Caco-2 (cell line): ENCODE measurements around the gene GOLT1A. TPM values are rescaled to one million over a fixed set of nuclear protein-coding genes. Genes with fewer than 3 reads are reported as not detected.

Experiments used
- BruUV-seq: library from RNA; stranded (reverse); fragments of 400-500 nt; replicated peaks from 2 replicates; lab custom pipeline; 2021; lab: Mats Ljungman, UMichigan
- CTCF ChIA-PET: fragments of 300-600 bp; sonication (Branson Sonifier 250); formaldehyde crosslinking; loops from one replicate; lab custom pipeline; 2022; ENCODE audit warnings: antibody characterized with exemption; lab: Charles Lee
- POLR2A ChIA-PET: fragments of 300-600 bp; sonication (Branson Sonifier 250); formaldehyde crosslinking; loops from one replicate; lab custom pipeline; 2022; ENCODE audit warnings: antibody characterized with exemption; lab: Charles Lee
- DNase-seq, 2 experiments: peaks; one replicate each; pipeline versions ENCODE4 v3.0.0 to v3.0.0-alpha.2; 2020 to 2022
- H3K27me3 ChIP-seq: replicated peaks from 2 replicates; pipeline ENCODE4 v1.6.0; 2011; ENCODE audit warnings: low read length; ENCODE audit not compliant: control insufficient read depth, insufficient read depth
- H3K36me3 ChIP-seq: 2 replicates; pipeline ENCODE4 v1.5.1; 2011; ENCODE audit warnings: low read length; ENCODE audit not compliant: control insufficient read depth, insufficient read depth
- H3K4me1 ChIP-seq: fragments of 250-450 bp; sonication (Bioruptor Pico); 2 replicates; pipeline ENCODE4 v1.5.1; 2020; ENCODE audit warnings: mild to moderate bottlenecking
- H3K4me3 ChIP-seq: 2 replicates; pipeline ENCODE4 v1.5.1; 2011; ENCODE audit warnings: low read depth, mild to moderate bottlenecking, control low read depth, low read length
- H3K9me3 ChIP-seq: fragments of 250-450 bp; sonication (Bioruptor Pico); 2 replicates; pipeline ENCODE4 v1.5.1; 2020; ENCODE audit warnings: mild to moderate bottlenecking, moderate library complexity
- H3K27ac Mint-ChIP-seq: one replicate; pipeline ENCODE4 v1.8.0; 2022; ENCODE audit warnings: mixed read lengths; ENCODE audit not compliant: unreplicated experiment
- H3K27me3 Mint-ChIP-seq: one replicate; pipeline ENCODE4 v1.8.0; 2022; ENCODE audit warnings: mixed read lengths; ENCODE audit not compliant: insufficient read depth, unreplicated experiment
- H3K36me3 Mint-ChIP-seq: one replicate; pipeline ENCODE4 v1.8.0; 2022; ENCODE audit warnings: mild to moderate bottlenecking, mixed read lengths; ENCODE audit not compliant: insufficient read depth, unreplicated experiment
- H3K4me1 Mint-ChIP-seq: one replicate; pipeline ENCODE4 v1.8.0; 2022; ENCODE audit warnings: low read depth, mixed read lengths; ENCODE audit not compliant: unreplicated experiment
- H3K4me3 Mint-ChIP-seq: one replicate; pipeline ENCODE4 v1.8.0; 2022; ENCODE audit warnings: mild to moderate bottlenecking, moderate library complexity, mixed read lengths; ENCODE audit not compliant: unreplicated experiment
- H3K9me3 Mint-ChIP-seq: one replicate; pipeline ENCODE4 v1.8.0; 2022; ENCODE audit warnings: mixed read lengths; ENCODE audit not compliant: unreplicated experiment
- intact Hi-C: fragments of 100-400 bp; cut with micrococcal nuclease; formaldehyde crosslinking; loops from one replicate; pipeline ENCODE4 v1.10.0; 2022; ENCODE audit not compliant: unreplicated experiment
- total RNA-seq: library from RNA; stranded (reverse); gene quantifications from 2 replicates; pipeline ENCODE4 v1.2.3, GENCODE V29; 2022
- TF ChIP-seq, protein P1 (sequence below), 2 experiments: fragments of 200-600 bp in 1 of 2; IDR thresholded peaks; 1 replicate in 1 of 2; 2 replicates in 1 of 2; pipeline versions ENCODE4 v1.5.1 to v1.8.0; 2011 to 2022; ENCODE audit warnings: antibody characterized with exemption in 1 of 2, control low read depth in 1 of 2, inconsistent platforms in 1 of 2, low read depth in 1 of 2, low read length in 1 of 2, mild to moderate bottlenecking in 1 of 2, moderate library complexity in 1 of 2; ENCODE audit not compliant: insufficient read depth in 1 of 2, severe bottlenecking in 1 of 2, unreplicated experiment in 1 of 2

GOLT1A gene
- total RNA-seq, 1 experiment from 2014 or later, result 25.9 TPM

DNA sequence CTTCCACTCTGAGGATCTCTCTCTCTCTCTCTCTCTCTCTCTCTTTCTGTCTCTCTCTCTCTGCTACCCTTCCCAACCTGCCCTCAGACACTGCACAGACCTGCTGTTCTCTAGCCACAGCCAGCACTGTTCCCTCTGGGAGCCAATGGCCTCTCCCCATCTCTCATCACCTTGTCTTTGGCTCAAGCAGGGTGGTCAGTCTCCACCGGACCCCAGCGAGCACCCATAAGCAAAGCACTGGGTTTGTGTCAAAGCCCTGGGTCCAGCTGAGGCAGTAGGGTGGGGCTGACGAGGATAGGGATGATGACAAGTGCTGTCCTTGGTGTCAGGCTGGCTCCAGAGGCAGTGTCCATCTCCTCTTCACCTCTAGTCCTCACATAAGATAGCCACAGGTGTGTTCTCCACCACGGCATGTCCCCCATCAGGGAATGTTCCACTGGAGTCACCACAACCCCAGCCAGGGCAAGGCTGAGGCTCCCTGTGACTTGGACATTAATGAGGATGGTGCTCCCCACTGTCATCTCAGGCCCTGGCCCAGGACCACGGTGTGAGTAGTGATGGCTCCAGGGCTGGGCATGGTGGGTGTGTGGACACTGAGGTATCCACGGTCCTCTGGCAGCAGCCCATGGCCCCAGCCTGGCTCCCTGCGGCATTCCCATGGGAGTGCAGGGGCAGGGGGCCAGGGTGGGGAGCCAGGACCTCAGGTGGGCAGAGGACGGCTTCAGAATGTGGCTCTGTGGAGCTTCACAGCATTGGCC is 8.4 kb upstream of the GOLT1A start:
- no peaks in the 10 kb centered on the region for H3K27me3 ChIP-seq
- TF ChIP-seq, protein P1, sequence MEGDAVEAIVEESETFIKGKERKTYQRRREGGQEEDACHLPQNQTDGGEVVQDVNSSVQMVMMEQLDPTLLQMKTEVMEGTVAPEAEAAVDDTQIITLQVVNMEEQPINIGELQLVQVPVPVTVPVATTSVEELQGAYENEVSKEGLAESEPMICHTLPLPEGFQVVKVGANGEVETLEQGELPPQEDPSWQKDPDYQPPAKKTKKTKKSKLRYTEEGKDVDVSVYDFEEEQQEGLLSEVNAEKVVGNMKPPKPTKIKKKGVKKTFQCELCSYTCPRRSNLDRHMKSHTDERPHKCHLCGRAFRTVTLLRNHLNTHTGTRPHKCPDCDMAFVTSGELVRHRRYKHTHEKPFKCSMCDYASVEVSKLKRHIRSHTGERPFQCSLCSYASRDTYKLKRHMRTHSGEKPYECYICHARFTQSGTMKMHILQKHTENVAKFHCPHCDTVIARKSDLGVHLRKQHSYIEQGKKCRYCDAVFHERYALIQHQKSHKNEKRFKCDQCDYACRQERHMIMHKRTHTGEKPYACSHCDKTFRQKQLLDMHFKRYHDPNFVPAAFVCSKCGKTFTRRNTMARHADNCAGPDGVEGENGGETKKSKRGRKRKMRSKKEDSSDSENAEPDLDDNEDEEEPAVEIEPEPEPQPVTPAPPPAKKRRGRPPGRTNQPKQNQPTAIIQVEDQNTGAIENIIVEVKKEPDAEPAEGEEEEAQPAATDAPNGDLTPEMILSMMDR (IDR thresholded peaks at IDR 0.05; ENCODE audit: insufficient read depth in 1 of 2, low read depth in 1 of 2, low read length in 1 of 2, severe bottlenecking in 1 of 2, unreplicated experiment in 1 of 2), result no peak
- no peaks in the 10 kb centered on the region for H3K36me3 ChIP-seq
- Mint-ChIP-seq H3K9me3 (no peaks in the 10 kb centered on the region), H3K4me3 (no peak overlapping the region), H3K36me3 (no peaks in the 10 kb centered on the region), H3K4me1 (no peaks in the 10 kb centered on the region), H3K27ac (no peak overlapping the region), H3K27me3 (no peaks in the 10 kb centered on the region)
- POLR2A ChIA-PET, result no interaction called here
- CTCF ChIA-PET, result no interaction called here
- H3K4me1 ChIP-seq, result 0 out of 2 replicates have a peak, but pooled peaks cover 3% of the 10 kb centered on the region
- BruUV-seq, result no TSS peak
- intact Hi-C loops, result no loop called here
- H3K4me3 ChIP-seq, result no peak overlapping the region
- H3K9me3 ChIP-seq, result no peaks in the 10 kb centered on the region
- DNase-seq, result no peak

DNA sequence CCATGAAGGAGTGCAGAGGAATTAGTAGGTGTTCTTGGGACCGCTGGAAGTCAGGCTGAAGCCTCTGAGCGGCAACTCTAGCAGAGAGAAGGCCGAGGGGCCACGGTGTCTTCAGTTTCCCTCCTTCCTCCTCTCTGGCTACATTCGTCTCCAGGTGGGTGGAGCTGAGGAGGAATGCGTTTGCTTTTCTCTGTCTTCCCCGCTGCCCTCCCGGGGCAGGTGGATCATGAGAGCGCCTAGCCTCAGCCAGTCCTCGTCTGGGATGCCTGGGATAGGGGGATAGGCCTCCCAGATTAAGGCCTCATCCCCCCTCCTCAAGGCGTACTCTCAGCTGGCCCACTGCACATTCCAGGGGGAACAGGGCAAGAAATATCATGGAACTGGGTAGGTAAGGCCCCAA is 7.5 kb upstream of the GOLT1A start:
- intact Hi-C loops, result no loop called here
- Histone ChIP-seq H3K36me3 (no peaks in the 10 kb centered on the region), H3K27me3 (no peaks in the 10 kb centered on the region), H3K4me1 (no peaks in the 10 kb centered on the region), H3K9me3 (no peaks in the 10 kb centered on the region), H3K4me3 (no peak overlapping the region)
- TSS peak; percentile 43 for BruUV-seq
- CTCF ChIA-PET, result no interaction called here
- no peak for DNase-seq
- H3K27me3 Mint-ChIP-seq, result no peaks in the 10 kb centered on the region
- no peaks in the 10 kb centered on the region for H3K4me1 Mint-ChIP-seq
- POLR2A ChIA-PET, result no interaction called here
- no peak overlapping the region for H3K4me3 Mint-ChIP-seq
- H3K36me3 Mint-ChIP-seq, result no peaks in the 10 kb centered on the region
- H3K9me3 Mint-ChIP-seq, result no peaks in the 10 kb centered on the region
- H3K27ac Mint-ChIP-seq, result no peak overlapping the region
- TF ChIP-seq, protein P1 (IDR thresholded peaks at IDR 0.05; ENCODE audit: insufficient read depth in 1 of 2, low read depth in 1 of 2, low read length in 1 of 2, severe bottlenecking in 1 of 2, unreplicated experiment in 1 of 2), result no peak

DNA sequence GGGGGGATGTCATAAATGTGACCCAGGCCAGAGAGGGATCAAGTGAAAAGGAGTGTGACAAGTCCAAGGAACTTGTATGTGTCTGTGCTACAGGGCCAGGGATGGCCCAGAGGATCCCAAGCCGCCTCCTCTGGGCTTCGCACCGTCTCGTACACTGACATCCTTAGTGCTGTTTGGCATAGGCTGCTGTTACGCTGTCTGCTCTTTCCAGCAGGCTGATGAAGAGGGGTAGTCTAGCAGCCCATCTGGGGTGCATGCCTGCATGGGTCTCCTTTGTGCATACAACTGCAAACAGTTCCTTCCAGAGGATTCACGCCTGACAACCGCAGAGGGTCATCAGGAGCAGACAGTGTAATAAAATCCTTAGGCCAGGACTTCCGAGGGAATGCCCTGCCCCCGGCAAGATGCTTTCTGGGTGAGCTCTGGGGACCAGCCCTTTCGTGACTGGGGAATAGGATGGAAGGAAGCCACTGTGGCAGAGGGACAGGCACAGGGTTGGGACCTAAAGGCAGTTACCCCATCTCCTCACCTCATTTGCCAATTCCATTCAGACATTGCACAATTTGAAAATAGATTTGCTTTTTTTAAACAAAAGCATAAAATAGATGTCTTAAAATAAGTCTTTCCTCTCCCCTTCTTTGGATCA is 6.3 kb upstream of the GOLT1A start:
- Histone ChIP-seq H3K9me3 (no peaks in the 10 kb centered on the region), H3K4me3 (no peak overlapping the region), H3K27me3 (no peaks in the 10 kb centered on the region), H3K36me3 (no peaks in the 10 kb centered on the region), H3K4me1 (no peaks in the 10 kb centered on the region)
- no peak overlapping the region for H3K4me3 Mint-ChIP-seq
- H3K4me1 Mint-ChIP-seq, result no peaks in the 10 kb centered on the region
- no peak for DNase-seq
- BruUV-seq, result no TSS peak
- intact Hi-C loops, result no loop called here
- TF ChIP-seq, protein P1 (IDR thresholded peaks at IDR 0.05; ENCODE audit: insufficient read depth in 1 of 2, low read depth in 1 of 2, low read length in 1 of 2, severe bottlenecking in 1 of 2, unreplicated experiment in 1 of 2), result no peak
- H3K36me3 Mint-ChIP-seq, result no peaks in the 10 kb centered on the region
- ChIA-PET POLR2A (interaction anchor here (0.5 kb wide), 1 partner anchor 276 kb away, joined by 3 read pairs; no protein-coding TSS in a partner anchor), CTCF (no interaction called here)
- H3K9me3 Mint-ChIP-seq, result no peaks in the 10 kb centered on the region
- no peak overlapping the region for H3K27ac Mint-ChIP-seq
- no peaks in the 10 kb centered on the region for H3K27me3 Mint-ChIP-seq
